Measurements from ENCODE around the gene FBN1. TPM values are rescaled to one million over a fixed set of nuclear protein-coding genes. Genes with fewer than 3 reads are reported as not detected.

The FBN1 gene
- total and polyA plus RNA-seq, 2 experiments from 2014 or later = 1.9 to 3.8 TPM

- TF ChIP-seq ZNF462 (CRISPR knock-in tag; IDR thresholded peaks at IDR 0.05) (no peak), POLR2AphosphoS5 (IDR thresholded peaks at IDR 0.05; ENCODE audit: low read depth) (no peak), CTCF (conservative IDR thresholded peaks at IDR 0.05; ENCODE audit: low read depth in 2 of 2) (no peak)
- TF ChIP-seq, protein P1, sequence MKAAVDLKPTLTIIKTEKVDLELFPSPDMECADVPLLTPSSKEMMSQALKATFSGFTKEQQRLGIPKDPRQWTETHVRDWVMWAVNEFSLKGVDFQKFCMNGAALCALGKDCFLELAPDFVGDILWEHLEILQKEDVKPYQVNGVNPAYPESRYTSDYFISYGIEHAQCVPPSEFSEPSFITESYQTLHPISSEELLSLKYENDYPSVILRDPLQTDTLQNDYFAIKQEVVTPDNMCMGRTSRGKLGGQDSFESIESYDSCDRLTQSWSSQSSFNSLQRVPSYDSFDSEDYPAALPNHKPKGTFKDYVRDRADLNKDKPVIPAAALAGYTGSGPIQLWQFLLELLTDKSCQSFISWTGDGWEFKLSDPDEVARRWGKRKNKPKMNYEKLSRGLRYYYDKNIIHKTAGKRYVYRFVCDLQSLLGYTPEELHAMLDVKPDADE (IDR thresholded peaks at IDR 0.05) = no peak
These were observed 61.3 kb downstream of the FBN1 start (continued) for GRCh38 chr15:48584090-48584811.
